GOT3 (cell line): ENCODE results near the gene PRR29.
"Not testable (repeated sequence)": the region's sequence is repeated elsewhere in the genome, so short reads cannot be mapped to it uniquely, and the experiment has no call there.

Source experiments
- DNase-seq: peaks from one replicate; lab custom pipeline; 2025; ENCODE audit warnings: mixed read lengths; lab: John Stamatoyannopoulos, UW

The PRR29 gene

DNA sequence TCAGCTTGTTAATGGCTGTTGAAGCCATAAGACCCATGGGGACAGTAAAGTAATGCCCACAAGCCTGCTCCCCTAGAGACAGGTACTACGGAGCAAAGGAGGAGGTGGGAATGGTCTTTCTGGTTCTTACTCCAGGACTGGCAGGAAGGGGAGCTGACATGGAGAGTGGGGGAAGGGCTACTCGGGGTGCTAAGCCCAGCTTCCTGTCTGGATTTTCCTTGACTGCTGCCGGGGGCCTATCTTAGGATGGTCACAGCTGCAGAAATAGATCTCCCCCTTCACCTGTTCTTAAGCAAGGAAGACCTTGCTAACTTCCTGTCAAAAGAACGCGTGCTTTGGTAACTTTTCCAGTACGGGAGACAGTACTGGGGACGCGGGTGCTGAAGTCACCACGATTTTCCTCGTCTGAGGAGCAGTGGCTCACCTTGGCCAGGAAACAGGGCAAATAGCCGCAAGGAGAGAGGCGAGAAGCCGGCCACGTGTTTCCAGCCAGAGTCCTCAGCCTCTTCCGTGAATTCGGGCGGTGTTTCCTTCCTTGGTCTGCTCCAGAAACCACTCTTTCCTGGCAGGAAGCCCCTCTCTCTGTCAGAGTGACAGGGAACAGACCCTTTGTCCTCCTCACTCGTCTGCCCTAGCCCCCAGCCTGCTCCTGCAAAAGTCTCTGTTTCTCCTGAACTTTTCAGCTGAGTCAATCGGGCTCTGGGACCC lies 656 bp upstream of the PRR29 start:
- no peak for DNase-seq

DNA sequence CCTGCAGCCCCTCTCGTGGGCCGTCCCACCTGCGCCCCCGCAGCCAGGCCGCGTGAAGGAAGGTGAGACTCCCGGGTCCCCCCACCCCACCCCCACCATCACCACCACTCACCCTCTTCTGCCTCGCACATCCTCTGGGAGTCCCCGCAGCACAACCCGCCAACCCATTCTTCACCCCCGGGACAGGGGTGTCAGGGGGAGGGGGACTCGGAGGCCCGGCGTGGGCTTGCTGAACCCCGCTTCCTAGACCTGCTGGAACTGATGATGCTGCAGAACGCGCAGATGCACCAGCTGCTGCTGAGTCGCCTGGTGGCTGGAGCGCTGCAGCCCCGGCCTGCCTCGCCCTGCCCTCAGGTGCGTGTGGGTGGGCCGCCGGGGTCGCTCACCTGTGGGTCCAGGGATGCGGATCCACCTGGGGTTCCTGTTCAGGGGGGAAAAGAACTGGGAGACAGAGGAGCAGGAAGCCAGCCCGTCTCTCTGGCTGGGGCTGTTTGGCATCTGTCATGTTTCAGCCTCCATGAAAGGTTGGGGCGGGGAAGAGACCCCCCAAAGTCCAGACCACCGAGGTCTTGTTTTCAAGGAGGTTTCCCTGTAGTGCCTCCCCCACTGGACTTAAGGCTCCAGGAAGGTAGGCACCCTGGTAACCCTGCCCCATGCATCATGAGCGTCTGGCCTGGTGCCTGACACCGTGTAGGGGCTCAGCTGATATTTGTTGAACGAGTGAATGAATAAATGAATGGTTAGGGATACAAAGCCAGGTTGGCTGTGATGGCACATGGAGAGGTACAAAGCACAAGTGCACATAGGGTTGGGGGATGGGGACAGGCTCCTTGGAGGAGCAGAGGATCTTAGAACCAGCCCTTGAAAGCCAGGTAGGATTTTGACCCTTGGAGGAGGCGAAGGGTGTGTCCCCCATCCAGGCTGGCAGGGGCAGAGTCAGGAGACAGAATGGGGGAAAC lies 849 bp downstream of the PRR29 start:
- DNase-seq, result no peak

DNA sequence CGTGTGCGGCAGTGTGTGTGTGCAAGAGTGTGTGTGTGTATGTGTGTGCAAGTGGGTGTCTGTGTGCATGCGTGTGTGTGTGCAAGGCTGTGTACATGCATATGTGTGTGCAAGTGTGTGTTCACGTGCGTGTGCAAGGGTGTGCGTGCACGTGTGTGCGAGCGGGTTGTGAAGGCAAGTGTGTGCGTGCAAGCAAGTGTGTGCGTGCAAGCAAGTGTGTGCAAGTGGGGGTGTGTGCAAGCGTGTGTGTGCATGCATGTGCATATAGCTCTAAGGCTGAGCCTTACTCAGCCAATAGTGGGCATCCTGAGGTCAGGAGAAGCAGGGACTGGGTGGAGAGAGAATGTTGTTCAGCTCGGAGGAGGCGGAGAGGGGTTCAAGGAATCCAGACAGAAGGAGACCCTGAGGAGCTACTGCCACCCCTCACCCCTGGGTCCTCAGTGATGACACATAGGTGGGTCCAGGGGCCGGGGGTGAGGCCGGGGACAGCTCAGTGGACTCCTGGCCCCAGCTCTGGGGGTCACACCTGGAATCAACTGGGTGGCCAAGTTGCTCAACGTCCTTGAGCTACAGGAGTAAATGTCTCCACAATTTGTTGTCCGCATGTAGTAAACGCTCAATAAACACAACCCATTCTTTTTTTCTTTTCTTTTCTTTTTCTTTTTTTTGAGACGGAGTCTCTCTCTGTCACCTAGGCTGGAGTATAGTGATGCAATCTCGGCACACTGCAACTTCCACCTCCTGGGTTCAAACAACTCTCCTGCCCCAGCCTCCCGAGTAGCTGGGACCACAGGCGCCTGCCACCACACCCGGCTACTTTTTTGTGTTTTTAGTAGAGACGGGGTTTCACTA lies 1.8 kb downstream of the PRR29 start:
- DNase-seq, result no peak

DNA sequence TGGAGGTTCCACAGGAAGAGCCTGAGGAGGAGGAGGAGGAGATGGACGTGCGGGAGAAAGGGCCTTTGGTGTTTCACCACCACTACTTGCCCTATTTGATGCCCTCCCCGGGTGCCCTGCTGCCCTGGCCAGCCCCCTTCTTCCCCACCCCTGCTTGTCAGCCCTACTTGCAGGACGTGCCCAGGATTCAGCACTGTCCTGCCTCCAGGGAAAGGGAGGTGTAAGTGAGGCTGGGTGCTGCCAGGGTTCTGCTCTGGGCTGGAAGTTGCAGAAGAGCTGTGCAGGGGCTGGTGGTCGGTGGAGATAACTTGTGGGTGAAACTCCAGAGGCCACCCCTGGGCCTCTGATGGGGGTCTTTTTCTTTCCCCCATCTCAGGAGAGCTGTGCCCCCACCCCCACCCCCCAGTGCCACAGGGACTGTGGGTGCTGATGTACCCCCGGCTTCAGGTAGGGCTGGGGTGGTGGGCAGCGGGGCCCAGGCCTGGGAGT lies 3.0 kb downstream of the PRR29 start:
- no peak for DNase-seq

DNA sequence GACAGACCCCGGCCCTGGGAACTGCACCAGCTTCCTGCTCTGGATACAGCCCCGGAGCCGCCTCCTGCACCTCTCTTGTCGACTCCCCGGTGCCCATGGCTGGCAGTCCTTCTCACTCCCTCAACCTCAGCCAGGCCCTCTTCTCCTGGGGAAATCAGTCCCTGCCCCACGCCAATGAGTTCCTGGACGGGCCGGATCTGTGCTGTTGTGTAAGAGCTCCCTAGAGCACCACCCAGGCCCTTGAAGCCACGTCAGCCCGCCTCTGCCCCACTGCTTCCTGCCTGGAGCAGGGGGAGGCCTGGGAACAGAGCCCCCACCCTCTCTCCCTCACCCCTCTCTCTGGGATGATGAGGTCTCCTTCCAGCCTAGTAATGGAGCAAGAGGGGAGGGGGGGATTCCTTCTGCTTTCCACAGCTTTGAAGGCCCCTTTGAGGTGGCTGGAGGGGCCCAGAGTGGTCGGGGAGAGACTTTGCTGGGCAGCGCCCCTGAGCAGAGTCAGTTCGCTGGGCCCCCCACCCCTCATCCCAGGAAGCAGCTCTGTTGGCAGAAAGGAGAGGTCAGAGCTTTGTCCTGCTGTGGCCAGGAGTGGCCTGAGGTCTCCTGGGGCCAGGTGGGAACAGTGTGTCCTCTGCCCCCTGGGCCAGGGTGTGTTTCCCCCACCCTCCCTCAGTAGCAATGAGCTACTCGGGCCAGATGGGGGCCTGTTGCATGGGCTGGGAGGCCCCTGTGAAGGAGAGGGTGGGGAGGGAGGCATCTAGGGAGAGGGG lies 3.8 kb downstream of the PRR29 start:
- no peak for DNase-seq

DNA sequence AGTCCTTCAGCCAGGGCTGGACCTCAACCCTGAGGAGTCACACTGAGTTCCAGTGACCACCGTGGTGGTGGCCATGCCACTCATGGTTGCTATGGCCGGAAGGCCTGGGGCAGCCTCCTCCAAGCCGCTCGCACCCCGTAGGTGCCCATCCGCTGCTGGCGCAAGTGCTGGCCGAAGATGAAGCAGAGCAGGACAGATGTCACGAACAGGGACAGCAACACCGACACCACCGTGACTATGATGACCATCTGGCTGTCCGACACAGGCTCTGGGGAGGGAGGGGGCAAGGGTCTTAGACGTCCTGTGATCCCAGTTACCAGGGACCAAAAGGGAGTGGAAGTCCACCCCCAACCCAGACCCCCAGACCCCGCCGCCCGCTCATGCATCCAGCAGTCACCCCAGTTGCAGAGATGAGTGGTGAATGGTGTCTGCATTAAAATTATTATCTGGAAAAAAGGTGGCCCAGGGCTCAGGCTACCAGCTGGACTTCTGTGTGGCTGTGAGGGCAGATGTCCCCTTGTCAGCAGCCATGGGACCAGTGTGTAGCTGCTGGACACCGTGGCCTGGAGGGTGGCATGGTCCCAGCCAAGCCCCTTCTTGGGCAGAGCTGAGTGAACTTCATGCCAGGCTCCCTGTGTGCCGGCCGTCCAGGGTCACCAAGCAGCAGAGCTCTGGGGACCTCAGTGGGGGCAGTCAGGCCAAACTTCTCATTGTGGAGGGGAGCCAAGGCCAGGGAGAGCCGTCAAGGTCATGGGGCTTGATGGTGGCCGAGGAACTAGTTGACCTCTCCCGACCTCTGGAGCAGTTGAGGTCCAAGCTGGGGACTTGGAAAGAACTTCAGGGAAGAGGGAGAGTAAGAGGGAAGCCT lies 4.7 kb downstream of the PRR29 start:
- no peak for DNase-seq

DNA sequence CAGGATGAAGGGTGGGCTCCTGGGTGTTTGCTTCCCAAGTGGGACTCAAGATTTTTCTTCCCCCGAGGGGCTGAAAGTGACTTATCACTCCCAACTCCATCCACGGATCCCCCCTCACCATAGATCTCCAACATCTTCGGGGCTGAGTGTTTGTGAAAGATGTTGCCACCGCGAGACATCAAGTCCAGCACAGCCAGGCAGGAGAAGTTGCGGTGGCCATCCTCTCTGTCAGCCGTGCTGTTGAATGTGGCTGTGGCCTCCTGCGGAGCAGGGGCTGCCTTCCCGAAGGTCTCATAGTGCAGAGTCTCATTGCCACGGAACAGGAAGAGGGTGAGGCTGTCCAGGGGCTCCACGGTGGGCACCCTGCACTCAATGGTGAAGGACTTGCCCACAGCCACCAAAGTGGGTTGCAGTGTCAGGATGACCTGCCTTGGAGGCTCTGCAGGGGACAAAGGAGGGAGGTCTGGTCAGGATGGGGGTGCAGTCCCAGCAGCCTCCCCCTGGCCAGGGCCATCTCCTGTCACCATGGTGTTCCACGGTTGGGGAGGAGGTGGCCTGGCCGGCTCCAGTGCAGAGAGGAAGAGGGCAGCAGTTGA lies 5.5 kb downstream of the PRR29 start:
- DNase-seq, result no peak

DNA sequence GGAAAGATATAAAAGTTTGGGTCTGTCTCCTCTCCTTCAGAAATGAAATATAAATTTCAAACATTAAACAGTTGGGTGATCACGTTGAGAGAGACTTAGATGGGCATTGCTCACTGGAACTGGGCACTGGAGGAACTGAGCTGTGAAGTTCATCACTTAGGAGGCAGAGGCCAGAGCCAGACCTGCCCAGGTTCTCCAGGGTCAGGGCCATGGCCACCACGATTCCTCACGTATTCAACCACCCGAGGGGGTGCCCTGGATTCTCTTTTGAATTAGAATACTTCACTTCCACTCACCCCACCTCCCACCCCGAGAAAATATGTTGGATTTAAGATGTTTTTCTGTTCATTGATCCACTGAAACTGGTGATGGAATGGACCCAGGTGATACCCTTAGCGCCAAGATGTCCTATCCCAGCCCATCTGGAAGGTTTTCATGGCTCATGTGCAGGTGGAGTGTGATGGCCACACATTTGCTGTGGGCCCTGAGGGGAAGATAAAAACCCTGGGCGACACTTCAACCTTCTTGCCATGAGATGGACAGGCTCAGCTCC lies 6.1 kb downstream of the PRR29 start:
- no peak for DNase-seq

DNA sequence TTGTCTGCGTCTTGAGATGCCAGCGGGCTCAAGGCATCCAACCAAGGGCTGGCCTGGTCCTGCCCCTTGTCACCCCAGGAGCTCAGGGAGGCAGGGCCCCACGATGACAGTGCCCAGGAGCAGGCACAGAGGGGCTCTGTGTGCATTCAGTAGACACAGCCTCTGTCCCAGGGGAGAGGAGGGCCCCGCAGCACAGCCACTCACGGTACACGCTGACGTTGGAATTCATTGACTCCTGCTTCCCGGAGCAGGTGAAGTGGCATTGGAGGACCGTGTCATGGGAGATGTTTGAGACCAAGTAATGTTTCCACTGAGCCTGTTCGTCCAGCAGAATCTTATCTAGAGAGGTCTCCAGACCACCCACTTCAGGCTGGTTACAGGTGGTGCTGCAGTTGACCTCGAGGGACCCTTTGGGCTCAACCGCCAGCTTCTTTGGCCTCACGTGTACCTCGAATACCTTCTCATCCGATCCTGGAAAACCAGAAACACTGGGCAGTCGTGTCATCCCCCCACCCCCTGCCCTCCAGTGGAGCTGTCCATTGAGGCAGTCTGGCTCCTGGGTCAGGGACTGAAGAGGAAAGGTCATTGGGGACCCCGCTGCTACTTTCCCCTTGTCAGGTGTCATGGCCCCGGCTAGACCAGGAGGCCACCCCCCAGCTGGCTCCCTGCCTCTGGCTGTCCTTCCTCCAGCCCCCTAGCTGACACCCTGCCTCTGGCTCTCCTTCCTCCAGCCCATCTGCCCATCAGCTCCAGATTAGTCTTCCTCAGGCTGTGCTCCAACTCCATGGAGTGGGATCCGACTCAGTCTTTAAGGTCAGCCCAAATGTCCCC lies 7.0 kb downstream of the PRR29 start:
- DNase-seq, result no peak

DNA sequence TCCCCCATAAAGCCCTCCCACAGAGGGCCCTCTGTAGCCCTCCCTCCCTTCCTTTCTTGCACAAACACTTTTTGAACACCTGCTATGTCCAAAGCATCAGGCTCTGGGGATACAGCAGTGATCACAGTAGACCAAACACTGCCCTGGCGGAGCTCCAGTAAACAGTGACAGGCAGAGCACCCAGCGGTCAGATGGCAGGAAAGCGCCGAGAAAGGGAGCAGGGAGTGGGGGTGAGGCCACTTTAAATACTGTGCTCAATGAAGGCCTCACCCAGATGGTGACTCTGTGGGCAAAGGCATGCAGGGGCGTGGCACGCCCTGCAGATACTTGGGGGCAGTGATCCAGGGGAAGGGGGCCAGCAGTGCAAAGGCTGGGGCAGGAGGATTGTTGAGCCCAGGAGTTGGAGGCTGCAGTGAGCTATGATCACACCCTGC lies 7.6 kb downstream of the PRR29 start:
- no peak for DNase-seq

DNA sequence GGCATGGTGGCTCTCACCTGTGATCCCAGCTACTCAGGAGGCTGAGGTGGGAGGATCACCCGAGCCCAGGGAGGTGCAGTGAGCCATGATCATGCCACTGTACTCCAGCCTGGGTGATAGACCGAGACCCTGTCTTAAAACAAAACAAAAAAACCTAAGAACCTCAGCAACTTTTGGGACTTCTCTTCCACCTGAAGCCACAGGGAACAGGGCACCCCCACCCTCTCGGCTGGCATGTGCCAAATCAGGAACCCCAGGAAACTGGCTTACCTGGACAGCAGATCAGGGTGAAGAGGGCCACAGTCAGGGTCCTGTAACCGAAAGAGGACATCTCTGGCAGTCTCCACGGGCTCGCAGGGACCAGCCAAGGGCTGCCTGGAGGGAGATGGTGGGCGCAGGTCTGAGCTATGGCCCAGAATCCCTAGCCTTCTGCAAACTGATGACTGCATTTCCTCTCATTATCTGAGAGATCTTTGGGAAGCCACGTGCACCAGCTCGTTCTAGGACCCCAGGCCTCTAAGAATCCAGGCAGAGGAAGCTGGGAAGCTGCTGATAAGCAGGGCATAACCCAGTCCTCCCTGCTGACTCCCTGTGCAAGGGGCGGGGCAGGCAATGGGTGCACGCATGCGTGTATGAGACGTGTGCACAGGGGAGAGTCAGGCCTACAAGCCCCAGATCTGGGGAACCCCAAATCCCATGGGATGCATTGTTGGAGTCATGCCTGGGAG lies 8.4 kb downstream of the PRR29 start:
- DNase-seq, result no peak

DNA sequence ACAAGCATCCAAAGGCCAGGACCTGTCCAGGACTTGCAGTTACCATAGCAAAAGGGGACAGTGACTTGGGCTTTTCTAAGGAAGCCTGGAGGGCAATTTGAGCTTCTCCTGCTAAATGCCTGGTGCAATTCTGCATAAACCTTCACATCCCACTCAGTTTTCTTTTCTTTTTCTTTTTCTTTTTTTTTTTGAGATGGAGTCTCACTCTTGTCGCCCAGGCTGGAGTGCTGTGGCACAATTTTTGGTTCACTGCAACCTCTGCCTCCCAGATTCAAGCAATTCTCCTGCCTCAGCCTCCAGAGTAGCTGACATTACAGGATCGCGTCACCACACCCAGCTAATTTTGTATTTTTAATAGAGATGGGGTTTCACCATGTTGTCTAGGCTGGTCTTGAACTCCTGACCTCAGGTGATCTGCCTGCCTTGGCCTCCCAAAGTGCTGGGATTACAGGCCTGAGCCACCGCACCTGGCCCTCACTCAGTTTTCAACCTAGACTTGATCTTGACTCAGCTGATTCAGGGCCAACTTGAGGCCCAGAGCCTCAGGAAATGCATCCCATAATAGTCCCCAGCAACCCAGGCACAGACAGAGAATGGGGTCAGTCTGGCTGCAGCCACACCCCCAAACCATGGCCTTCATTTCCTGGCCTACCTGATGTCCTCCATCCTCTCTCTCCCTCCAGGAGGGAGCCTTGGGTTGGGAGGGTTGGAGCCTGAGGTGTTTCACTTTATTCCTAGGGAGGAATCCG lies 9.1 kb downstream of the PRR29 start:
- DNase-seq, result not testable (repeated sequence)

DNA sequence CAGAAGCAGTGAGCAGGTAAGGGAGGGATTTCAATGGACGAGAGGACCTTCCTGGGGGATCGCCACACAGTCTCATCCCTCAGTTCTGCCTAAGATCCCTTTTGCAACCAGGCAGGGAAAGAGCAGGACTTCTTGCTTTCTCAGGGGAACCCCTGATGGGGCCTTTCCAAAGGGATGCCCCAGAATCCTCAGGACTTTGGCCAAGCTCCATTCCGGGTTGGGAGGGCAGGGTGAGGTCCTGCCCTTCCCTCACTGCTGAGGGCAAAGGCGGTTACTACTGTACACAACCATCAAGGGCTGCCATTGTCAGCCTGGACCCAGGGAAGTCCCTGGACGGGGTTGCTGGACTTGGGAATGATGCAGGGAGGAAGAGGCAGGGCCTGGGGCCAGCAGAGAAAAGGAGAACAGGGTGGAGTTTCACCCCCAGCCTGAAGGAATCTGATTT lies 9.7 kb downstream of the PRR29 start:
- no peak for DNase-seq

DNA sequence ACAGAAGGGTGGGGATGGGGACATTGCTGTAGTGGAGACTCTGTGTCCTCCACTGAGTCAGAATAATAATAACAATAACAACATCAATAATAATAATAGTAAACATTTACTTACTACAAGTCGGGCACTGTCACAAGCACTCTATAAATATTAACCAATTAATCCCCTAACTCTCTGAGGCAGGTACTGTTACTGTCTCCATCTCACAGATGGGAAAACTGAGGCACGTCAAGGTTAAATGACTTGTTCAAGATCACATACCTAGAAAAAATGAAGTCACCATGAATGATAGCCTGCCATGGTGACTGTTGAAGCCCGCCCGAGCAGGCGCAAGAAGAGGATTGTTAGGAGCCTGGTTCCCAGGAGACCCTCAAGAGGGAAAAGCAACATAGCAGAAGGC lies 10.2 kb downstream of the PRR29 start:
- no peak for DNase-seq

DNA sequence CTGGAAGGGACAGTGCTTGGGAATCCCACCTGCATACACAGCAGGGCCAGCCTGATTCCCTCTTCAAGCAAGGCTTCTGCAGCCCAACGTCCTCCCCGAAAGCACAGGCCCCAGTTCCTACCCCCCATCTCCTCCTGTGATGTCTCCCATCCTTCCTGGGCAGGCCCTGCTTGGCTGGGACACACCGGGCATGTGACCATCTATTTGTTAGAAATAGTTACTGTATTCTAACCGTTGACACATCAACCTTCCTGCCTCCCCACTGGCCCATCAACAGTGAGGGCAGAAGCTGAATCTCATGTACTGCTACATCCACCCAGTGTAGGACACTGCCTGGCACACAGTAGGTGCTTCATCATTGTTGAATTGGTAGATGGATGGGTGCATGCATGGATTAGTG lies 10.7 kb downstream of the PRR29 start:
- DNase-seq, result no peak

DNA sequence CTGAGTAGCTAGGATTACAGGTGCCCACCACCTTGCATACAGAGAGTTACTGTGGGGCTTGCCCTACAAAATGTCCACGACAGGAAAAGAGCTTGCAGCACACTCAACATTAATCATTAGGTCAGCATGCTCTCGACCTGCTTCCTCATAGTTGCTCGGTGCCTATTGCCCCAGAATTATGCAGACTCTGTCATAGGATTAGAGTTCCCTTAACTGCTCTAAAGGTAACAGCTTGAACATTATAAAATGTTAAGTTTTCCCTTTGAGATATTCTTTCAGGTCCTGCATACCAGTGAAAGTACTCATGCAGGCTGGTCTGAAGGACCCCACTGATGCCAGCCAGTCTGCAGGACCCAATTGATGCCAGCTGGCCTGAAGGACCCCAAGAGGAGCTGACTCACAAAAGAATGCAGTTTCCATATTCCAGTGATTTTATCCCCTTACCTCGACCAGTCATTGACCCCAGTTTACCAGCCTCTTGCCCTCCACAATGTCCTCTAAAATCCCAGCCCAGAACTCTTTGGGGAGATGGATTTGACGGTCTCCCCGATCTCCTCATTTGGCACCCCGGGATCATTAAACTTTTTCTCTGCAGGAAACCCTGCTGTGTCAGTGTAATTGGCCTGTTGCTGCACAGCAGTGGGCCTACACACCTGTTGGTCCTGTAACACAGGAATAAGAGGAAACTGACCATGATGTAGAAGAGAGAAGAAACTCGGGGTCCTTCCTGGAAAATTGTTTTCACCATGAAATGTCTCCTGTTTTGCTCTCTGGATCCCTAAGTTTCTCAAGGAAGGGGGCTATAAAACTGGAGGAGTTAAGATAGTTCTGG lies 11.6 kb downstream of the PRR29 start:
- no peak for DNase-seq
